Mucosa of rectum (tissue), 2 donors: ENCODE data around the gene CCDC154.
A peak's percentile ranks its signal among the peaks of the same experiment; 100 is the strongest.

Source experiments
- H3K27ac ChIP-seq, 2 donors: one replicate each; pipeline ENCODE4 v1.7.0; 2013; ENCODE audit warnings: inconsistent platforms in 2 of 2, low read depth in 2 of 2, low read length in 2 of 2
- H3K27me3 ChIP-seq, 2 donors: one replicate each; pipeline ENCODE4 v1.7.0; 2013; ENCODE audit warnings: low read length in 2 of 2; ENCODE audit not compliant: control insufficient read depth in 2 of 2, insufficient read depth in 2 of 2
- H3K36me3 ChIP-seq, 2 donors: one replicate each; pipeline ENCODE4 v1.7.0; 2013; ENCODE audit warnings: low read length in 2 of 2; ENCODE audit not compliant: control insufficient read depth in 2 of 2, insufficient read depth in 2 of 2
- H3K4me1 ChIP-seq, 2 donors: one replicate each; pipeline ENCODE4 v1.7.0; 2013; ENCODE audit warnings: low read length in 2 of 2, mild to moderate bottlenecking in 1 of 2; ENCODE audit not compliant: control insufficient read depth in 2 of 2, insufficient read depth in 2 of 2
- H3K4me3 ChIP-seq, 2 donors: one replicate each; pipeline ENCODE4 v1.7.0; 2013; ENCODE audit warnings: low read length in 2 of 2
- H3K9ac ChIP-seq, 2 donors: one replicate each; pipeline ENCODE4 v1.7.0; 2013; ENCODE audit warnings: low read length in 2 of 2, low read depth in 1 of 2, mild to moderate bottlenecking in 1 of 2
- H3K9me3 ChIP-seq, 2 donors: one replicate each; pipeline ENCODE4 v1.7.0; 2013; ENCODE audit warnings: low read length in 2 of 2; ENCODE audit not compliant: control insufficient read depth in 2 of 2
- donor health status: healthy.
- donor health status: Normal muscosa, but diverticular disease.

Gene CCDC154

GRCh38 chr16:1420111-1420539 is 24.2 kb downstream of the CCDC154 start:
- no peaks in the 10 kb centered on the region for H3K27me3 ChIP-seq

GRCh38 chr16:1416521-1416941 is 27.8 kb downstream of the CCDC154 start:
- Histone ChIP-seq H3K9me3 (no peaks in the 10 kb centered on the region), H3K4me1 (peaks cover 13 to 15% of the 10 kb centered on the region in 2 donors), H3K27me3 (no peaks in the 10 kb centered on the region), H3K9ac (no peak overlapping the region), H3K27ac (no peak overlapping the region), H3K36me3 (peaks cover 0 to 4% of the 10 kb centered on the region in 2 donors), H3K4me3 (no peak overlapping the region)

More at GRCh38 chr16:1420111-1420539, 24.2 kb downstream of the CCDC154 start:
- no peaks in the 10 kb centered on the region for H3K9me3 ChIP-seq
- peak overlapping the region; percentile 92 to 95 for H3K27ac ChIP-seq
- peak overlapping the region; percentile 87 to 94 for H3K4me3 ChIP-seq
- peak overlapping the region; percentile 79 to 92 for H3K9ac ChIP-seq
- H3K4me1 ChIP-seq, result peaks cover 8 to 12% of the 10 kb centered on the region in 2 donors
- H3K36me3 ChIP-seq, result no peaks in the 10 kb centered on the region

GRCh38 chr16:1414532-1415260 is 29.7 kb downstream of the CCDC154 start, which contains the start of gene UNKL:
UNKL (minus strand) TSS chr16:1414704; CDS start chr16:1414691, 13 bp downstream.
- Histone ChIP-seq H3K4me3 (peak within 1 kb of the TSS; percentile 79 to 89), H3K4me1 (peaks cover 4 to 7% of the 10 kb centered on the region in 2 donors), H3K36me3 (peaks cover 4 to 7% of the 10 kb centered on the region in 2 donors), H3K27ac (peak within 1 kb of the TSS; percentile 84 to 88), H3K9ac (peak within 1 kb of the TSS; percentile 77 to 81), H3K27me3 (no peaks in the 10 kb centered on the region), H3K9me3 (no peaks in the 10 kb centered on the region)

- H3K9ac ChIP-seq, result peak overlapping the region; percentile 77 to 81
- peak overlapping the region; percentile 79 to 89 for H3K4me3 ChIP-seq
- no peaks in the 10 kb centered on the region for H3K9me3 ChIP-seq
- peaks cover 4 to 9% of the 10 kb centered on the region in 2 donors for H3K36me3 ChIP-seq
- peak overlapping the region; percentile 76 to 84 for H3K27ac ChIP-seq
- peaks cover 4 to 5% of the 10 kb centered on the region in 2 donors for H3K4me1 ChIP-seq
- no peaks in the 10 kb centered on the region for H3K27me3 ChIP-seq
Observed at GRCh38 chr16:1413684-1414531, 30.4 kb downstream of the CCDC154 start.

- Histone ChIP-seq H3K36me3 (peaks cover 4 to 9% of the 10 kb centered on the region in 2 donors), H3K4me1 (peaks cover 10% of the 10 kb centered on the region in 2 donors), H3K9ac (no peak overlapping the region), H3K27me3 (no peaks in the 10 kb centered on the region), H3K4me3 (peak overlapping the region in 1 of 2 donors; percentile 13), H3K9me3 (no peaks in the 10 kb centered on the region), H3K27ac (no peak overlapping the region)
Observed at GRCh38 chr16:1412847-1413246, 31.5 kb downstream of the CCDC154 start.

- Histone ChIP-seq H3K9me3 (no peaks in the 10 kb centered on the region), H3K27ac (peak overlapping the region in 1 of 2 donors; percentile 43), H3K4me1 (peaks cover 5 to 9% of the 10 kb centered on the region in 2 donors), H3K36me3 (peaks cover 5 to 15% of the 10 kb centered on the region in 2 donors), H3K27me3 (no peaks in the 10 kb centered on the region), H3K9ac (peak overlapping the region in 1 of 2 donors; percentile 56), H3K4me3 (peak overlapping the region; percentile 70 to 72)
Observed at GRCh38 chr16:1408171-1408837, 36.1 kb downstream of the CCDC154 start.

GRCh38 chr16:1407753-1408152 is 36.6 kb downstream of the CCDC154 start:
- Histone ChIP-seq H3K4me3 (peak overlapping the region; percentile 37 to 70), H3K4me1 (peaks cover 5 to 9% of the 10 kb centered on the region in 2 donors), H3K27me3 (no peaks in the 10 kb centered on the region), H3K36me3 (peaks cover 9 to 20% of the 10 kb centered on the region in 2 donors), H3K9me3 (no peaks in the 10 kb centered on the region), H3K9ac (peak overlapping the region in 1 of 2 donors; percentile 56), H3K27ac (peak overlapping the region in 1 of 2 donors; percentile 43)

GRCh38 chr16:1403733-1404132 is 40.6 kb downstream of the CCDC154 start:
- Histone ChIP-seq H3K4me3 (no peak overlapping the region), H3K27me3 (no peaks in the 10 kb centered on the region), H3K4me1 (peaks cover 5 to 8% of the 10 kb centered on the region in 2 donors), H3K36me3 (peaks cover 26 to 31% of the 10 kb centered on the region in 2 donors), H3K27ac (no peak overlapping the region), H3K9me3 (no peaks in the 10 kb centered on the region), H3K9ac (no peak overlapping the region)

GRCh38 chr16:1403036-1403435 is 41.3 kb downstream of the CCDC154 start:
- Histone ChIP-seq H3K36me3 (peaks cover 33 to 36% of the 10 kb centered on the region in 2 donors), H3K9ac (no peak overlapping the region), H3K27ac (no peak overlapping the region), H3K4me1 (peaks cover 0 to 3% of the 10 kb centered on the region in 2 donors), H3K27me3 (no peaks in the 10 kb centered on the region), H3K9me3 (no peaks in the 10 kb centered on the region), H3K4me3 (no peak overlapping the region)
